ENCODE measurements around the gene SYT8.

The SYT8 gene

DNA sequence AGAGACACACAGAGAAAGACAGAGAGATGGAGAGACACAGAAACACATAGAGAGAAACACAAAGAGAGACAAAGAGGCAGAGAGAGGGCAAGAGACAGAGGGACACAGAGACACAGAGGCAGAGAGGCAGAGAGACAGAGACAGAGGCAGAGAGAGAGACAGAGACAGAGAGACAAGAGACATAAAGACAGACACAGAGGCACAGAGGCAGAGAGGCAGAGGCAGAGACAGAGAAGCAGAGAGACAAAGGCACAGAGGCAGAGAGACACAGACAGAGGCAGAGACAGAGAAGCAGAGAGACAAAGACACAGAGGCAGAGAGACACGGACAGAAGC lies 10.3 kb downstream of the SYT8 start:
- DNase-seq (ENCODE audit: low read depth in 2 of 2): no peak

DNA sequence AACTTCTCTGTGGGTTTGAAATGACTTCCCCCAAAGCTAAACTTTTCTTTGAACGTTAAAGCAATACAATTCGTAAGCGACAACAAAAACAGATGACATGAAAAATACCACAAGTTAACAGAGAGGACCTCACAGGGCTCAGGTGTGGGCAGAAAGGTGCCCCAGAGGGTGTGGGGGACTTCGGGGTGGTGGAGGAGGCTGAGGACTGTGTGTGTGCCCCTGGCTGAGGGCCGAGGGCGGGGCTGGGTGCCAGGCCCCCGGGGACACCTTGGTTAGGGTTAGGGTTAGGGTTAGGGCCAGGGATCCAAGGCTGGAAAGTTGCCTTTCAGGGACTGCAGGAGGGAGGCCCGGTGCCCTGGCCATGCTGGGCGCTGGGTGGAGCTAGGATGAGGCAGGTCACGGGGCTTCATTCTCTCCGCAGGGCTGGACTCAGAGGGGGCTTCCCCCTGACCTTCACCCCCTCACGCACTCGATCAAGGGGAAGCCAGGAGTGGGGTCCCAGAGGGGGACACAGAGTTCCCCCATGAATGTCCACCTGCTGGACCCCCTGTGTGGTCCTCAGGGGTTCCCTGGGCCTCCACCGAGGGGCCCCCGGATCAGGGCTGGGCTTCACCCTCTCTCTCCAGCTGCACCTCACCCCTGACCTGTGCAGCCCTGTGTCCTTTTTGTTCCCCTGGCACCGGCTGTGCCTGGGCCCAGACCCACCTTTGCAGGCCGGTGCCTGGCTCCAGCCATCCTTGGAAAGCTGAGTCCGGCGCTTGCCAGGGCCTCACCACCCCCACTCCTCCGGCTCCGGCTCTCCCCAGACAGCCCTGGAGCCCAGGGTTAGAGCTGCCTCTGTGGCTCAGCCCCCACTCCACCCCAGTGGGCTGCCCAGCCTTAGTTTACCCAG lies 11.0 kb downstream of the SYT8 start:
- DNase-seq (ENCODE audit: low read depth in 2 of 2): no peak

DNA sequence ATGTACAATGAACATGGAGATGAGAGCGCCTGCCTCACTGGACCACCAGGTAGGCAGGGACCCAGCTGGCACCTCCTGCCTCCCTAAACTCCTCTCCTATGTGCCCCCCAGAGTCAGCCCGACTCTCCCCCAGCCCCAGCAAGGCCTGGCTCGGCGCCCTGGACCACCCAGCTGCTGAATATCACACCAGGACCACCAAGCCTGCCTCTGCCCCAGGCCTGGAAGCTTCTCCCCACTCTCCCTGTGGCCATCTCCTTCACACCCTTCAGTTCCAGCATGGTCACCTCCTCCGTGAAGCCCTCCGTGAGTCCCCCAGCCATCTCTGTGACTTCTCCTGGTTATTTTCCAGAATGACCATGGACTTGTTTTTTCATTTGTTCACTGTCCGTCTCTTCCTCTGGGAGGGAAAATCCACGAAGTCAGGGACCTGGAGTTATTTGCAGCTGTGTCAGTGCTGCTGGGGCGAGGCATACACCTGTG lies 11.7 kb downstream of the SYT8 start:
- no peak for DNase-seq (ENCODE audit: low read depth in 2 of 2)

GRCh38 chr11:1847006-1847735 lies 12.4 kb downstream of the SYT8 start:
- no peak for DNase-seq (ENCODE audit: low read depth in 2 of 2)

GRCh38 chr11:1847926-1848639 lies 13.3 kb downstream of the SYT8 start:
- no peak for DNase-seq (ENCODE audit: low read depth in 2 of 2)

GRCh38 chr11:1848640-1849430 lies 14.0 kb downstream of the SYT8 start:
- DNase-seq (ENCODE audit: low read depth in 2 of 2): no peak

DNA sequence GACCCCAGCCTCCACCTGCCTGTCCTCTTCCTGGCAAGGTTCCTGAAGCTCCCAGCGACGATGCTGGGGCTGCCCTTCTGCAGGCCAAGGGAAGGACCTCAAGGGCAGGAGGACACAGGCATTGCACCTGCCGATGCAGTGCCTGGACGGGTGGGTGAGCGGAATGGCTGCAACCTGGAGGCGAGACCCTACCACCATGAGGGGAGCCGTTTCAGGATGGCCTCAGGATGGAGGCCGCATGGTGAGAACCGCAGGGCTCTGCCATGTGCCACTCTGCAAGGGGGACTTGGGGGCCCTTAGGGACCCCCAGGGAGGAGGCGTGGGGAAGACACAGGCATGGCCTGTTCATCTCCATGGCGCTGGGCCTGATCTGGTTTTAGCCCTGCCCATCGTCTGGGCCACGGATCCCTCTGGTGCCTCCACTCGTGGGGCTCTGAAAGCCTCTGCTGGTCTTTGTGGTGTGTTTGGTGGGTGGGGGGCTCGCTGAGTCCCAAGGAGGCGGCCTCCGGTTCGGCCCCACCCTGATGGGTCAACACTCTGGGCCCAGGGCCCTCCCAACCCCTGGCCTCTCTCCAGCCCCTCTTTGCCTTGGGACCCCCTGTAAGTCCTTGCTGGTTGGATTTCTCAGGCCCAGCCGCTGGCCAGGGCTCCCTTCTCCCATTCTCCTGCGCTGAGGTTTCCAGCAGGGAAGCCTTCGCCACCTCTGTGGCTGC lies 16.8 kb downstream of the SYT8 start:
- no peak for DNase-seq (ENCODE audit: low read depth in 2 of 2)

- DNase-seq (ENCODE audit: low read depth in 2 of 2): no peak
Measured at GRCh38 chr11:1852271-1852876, 17.6 kb downstream of the SYT8 start.

- peak; percentile 58 to 60 for DNase-seq (ENCODE audit: low read depth in 2 of 2)
Measured at GRCh38 chr11:1852877-1853276, 18.1 kb downstream of the SYT8 start, which contains the start of gene LSP1. TSS of gene LSP1 (plus strand) at chr11:1853084. CDS start at chr11:1853145, 61 bp downstream.

- no peak for DNase-seq (ENCODE audit: low read depth in 2 of 2)
Measured at GRCh38 chr11:1853376-1854131, 18.8 kb downstream of the SYT8 start.

- no peak for DNase-seq (ENCODE audit: low read depth in 2 of 2)
Measured at GRCh38 chr11:1854132-1854948, 19.6 kb downstream of the SYT8 start.

- DNase-seq (ENCODE audit: low read depth in 2 of 2): no peak
Measured at GRCh38 chr11:1854949-1855885, 20.4 kb downstream of the SYT8 start.

GRCh38 chr11:1855886-1856265 lies 21.1 kb downstream of the SYT8 start:
- no peak for DNase-seq (ENCODE audit: low read depth in 2 of 2)

- DNase-seq (ENCODE audit: low read depth in 2 of 2): no peak
Measured at GRCh38 chr11:1856306-1857005, 21.7 kb downstream of the SYT8 start.

DNA sequence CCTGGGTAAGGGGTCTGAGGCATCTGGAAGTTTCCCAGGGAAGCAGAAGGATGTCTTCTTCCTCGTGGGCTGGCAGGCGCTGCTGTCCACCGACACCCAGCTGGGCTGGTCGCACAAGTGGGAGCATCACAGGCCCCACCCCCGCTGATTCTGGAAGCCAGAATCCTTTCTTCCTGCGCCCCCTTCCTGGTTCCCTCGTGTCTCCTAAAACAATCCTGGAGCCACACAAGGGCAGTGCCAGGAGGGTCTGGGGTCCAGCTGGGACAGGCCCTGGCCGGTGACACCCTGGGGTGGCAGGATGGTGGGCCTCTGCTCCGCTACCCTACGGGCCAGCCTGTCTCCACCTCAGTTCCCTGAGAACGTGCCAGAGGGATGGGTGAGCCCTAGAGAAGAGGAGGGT lies 22.3 kb downstream of the SYT8 start:
- no peak for DNase-seq (ENCODE audit: low read depth in 2 of 2)

GRCh38 chr11:1858154-1858553 lies 23.4 kb downstream of the SYT8 start:
- DNase-seq (ENCODE audit: low read depth in 2 of 2): no peak

DNA sequence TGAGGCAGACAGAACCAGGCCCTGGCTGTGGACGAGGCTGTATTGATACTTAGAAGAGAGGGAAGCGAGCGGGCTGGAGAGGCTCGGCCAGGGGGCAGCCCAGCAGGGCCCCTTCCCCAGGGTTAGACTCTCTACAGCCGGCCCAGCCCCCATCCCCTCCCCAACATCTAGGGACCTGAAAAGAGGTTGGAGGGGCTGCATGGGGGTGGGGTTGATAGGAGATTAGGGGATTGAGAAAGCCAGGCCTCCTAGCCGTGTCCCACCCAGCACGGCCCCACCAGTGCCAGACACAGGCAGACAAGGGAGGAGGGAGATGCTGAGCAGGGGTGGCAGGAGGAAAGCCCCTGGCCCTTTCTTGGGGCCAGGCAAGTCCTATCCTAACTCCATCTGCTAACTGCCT lies 23.8 kb downstream of the SYT8 start:
- DNase-seq (ENCODE audit: low read depth in 2 of 2): no peak

All from stimulated activated CD4-positive, alpha-beta T cell treated with anti-CD3 and anti-CD28 coated beads, Interleukin-1b, Interleukin-23, amount 100 ng/mL, for 4 hours (primary cell).